Stimulated activated naive B cell treated with anti-CD40 and anti-IgM and Interleukin-4, amounts not matched to agents 10 μg/mL and 1 μg/mL and 100 μg/mL, for 72 hours (primary cell): ENCODE data around the gene OCRL.

ENCODE experiments used
- ATAC-seq, 2 donors: fragments of 150-1000 bp; cut with Tn5 transposase; replicated peaks; 2 replicates each; pipeline ENCODE4 v1.10.0; 2021; ENCODE audit warnings: moderate library complexity in 1 of 2
- DNase-seq: peaks from one replicate; pipeline ENCODE4 v3.0.0; 2021
- H3K27ac Mint-ChIP-seq: one replicate; pipeline ENCODE4 v1.8.0; 2022; ENCODE audit warnings: mild to moderate bottlenecking, mixed read lengths
- H3K27me3 Mint-ChIP-seq, 2 donors: one replicate each; pipeline ENCODE4 v1.8.0; 2022; ENCODE audit warnings: mixed read lengths in 2 of 2
- H3K36me3 Mint-ChIP-seq, 2 donors: one replicate each; pipeline ENCODE4 v1.8.0; 2022; ENCODE audit warnings: mixed read lengths in 2 of 2, mild to moderate bottlenecking in 1 of 2
- H3K4me1 Mint-ChIP-seq, 2 donors: one replicate each; pipeline ENCODE4 v1.8.0; 2022; ENCODE audit warnings: mixed read lengths in 2 of 2, mild to moderate bottlenecking in 1 of 2
- H3K4me3 Mint-ChIP-seq, 2 donors: one replicate each; pipeline ENCODE4 v1.8.0; 2022; ENCODE audit warnings: mild to moderate bottlenecking in 2 of 2, mixed read lengths in 2 of 2, moderate library complexity in 1 of 2
- H3K9me3 Mint-ChIP-seq, 2 donors: one replicate each; pipeline ENCODE4 v1.8.0; 2022; ENCODE audit warnings: mixed read lengths in 2 of 2, mild to moderate bottlenecking in 1 of 2

OCRL gene

DNA sequence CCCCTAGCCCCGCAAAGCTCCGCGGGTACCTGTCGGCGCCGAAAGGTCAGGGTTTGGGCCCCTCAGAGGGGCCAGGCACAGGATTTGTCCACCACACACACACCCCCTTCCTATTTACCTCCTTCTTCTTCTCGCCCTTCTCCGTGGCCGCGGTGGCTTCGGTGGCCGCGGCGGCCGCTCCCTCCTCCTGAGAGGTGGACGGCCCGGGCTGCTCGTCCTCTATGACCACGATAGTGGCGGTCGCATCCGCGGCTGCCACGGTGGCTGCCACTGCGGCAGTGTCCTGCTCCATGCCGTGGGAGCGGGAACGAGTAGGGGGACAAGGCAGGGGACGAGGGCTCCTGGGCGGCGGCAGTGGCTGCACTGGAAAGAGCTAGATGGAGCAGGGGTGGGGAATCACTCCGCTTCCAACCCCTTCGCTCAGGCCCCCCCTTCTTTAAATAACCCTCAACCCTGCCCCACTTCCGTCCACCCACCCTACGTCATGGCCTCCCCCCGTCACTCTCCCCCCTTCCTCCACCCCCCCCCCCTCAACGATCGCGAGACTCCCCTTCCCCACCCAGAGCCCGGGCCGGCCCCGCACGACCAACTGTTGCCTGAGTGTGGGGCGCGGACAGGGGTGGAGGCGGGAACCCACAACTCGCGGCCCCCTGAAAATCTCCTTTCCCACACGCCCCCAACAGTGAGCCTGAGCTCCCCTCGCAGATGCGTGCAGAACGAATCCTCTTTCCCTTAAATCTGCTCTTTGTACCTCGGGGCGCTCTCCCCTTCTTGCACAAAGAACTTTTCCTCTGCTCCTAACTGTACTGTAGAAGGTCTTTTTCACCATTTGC lies 16.8 kb upstream of the OCRL start, which contains the start of gene SMARCA1:
SMARCA1 (minus strand) TSS at position 412 of the 833 bp plus-strand sequence; CDS start at position 292, 120 bp downstream.
- no peak for DNase-seq
- Mint-ChIP-seq H3K27ac (peak within 1 kb of the TSS; percentile 31), H3K4me1 (peaks cover 0 to 5% of the 10 kb centered on the region in 2 donors)

DNA sequence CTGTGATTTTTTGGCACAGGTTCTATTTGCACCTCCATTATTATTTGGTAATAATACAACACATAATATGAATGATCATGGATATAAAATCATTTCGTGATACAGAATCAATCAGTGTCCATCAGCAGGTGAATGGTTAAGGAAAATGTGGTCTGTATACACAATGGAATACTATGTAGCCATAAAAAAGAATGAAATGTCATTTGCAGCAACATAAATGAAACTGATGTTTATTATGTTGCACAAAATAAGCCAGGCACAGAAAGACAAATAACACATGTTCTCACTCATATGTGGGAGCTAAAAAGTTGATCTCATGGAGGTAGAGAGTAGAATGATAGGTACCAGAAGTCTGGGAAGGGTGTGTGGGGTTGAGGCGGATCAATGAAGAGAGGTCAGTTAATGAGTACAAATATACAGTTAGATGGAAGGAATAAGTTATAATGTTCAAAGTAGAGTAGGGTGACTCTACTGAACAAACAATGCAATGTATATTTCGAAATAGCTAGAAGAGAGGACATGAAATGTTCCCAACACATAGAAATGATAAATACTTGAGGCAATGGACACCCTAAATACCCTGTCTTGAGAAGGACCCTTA lies 15.7 kb upstream of the OCRL start:
- Mint-ChIP-seq H3K9me3 (peaks cover 0 to 3% of the 10 kb centered on the region in 2 donors), H3K27me3 (peaks cover 9 to 18% of the 10 kb centered on the region in 2 donors), H3K27ac (no peak overlapping the region), H3K4me3 (no peak overlapping the region), H3K4me1 (peaks cover 0 to 5% of the 10 kb centered on the region in 2 donors), H3K36me3 (peaks cover 0 to 3% of the 10 kb centered on the region in 2 donors)
- no peak for DNase-seq
- ATAC-seq = no peak

More for the DNA sequence above, 16.8 kb upstream of the OCRL start, which contains the start of gene SMARCA1:
- peaks cover 0 to 3% of the 10 kb centered on the region in 2 donors for H3K9me3 Mint-ChIP-seq
- ATAC-seq = peak in 1 of 2 donors; percentile 25
- peaks cover 9 to 18% of the 10 kb centered on the region in 2 donors for H3K27me3 Mint-ChIP-seq
- H3K4me3 Mint-ChIP-seq = peak within 1 kb of the TSS; percentile 80 to 81
- H3K36me3 Mint-ChIP-seq = peaks cover 0 to 3% of the 10 kb centered on the region in 2 donors

DNA sequence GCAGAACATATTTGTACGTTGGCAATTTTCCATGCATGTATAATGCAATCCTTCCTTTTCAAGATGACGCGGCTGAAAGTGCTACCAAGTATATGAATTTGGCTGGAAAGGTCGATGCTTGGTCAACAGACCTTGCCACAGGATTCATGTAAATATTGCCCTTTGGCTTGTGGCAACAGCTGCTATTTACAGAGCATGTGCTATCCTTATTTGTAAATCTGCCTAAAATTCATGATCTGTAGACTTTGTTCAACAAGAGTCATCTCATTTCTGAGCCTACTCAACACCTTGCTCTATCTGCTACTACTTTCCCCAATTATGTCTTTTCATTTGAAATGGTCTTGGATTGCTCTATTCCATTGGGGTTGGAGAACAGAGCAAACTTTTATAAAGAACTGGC lies 14.9 kb upstream of the OCRL start:
- Mint-ChIP-seq H3K4me3 (no peak overlapping the region), H3K36me3 (peaks cover 0 to 3% of the 10 kb centered on the region in 2 donors), H3K27me3 (peaks cover 12 to 18% of the 10 kb centered on the region in 2 donors), H3K27ac (no peak overlapping the region), H3K4me1 (peaks cover 0 to 5% of the 10 kb centered on the region in 2 donors), H3K9me3 (peaks cover 0 to 3% of the 10 kb centered on the region in 2 donors)
- ATAC-seq (no peak), DNase-seq (no peak)

DNA sequence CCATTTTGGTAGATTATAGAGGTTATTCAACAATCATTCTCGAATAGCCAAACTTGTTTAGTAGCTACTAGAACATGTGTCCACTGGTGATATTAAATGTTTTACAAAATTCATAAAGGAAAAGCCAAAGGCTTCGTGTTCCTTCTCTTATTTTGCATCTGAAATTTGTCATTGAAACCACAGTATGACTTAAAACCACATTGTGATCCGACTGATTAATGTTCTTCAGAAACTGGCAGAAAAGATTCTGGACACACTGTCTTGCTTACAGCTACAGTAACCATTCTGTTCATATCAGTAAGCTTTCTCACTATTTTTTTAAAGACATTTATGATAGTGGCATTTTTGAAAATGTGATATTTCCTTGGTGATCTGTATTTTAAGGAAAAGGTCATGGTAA lies 14.2 kb upstream of the OCRL start:
- H3K4me1 Mint-ChIP-seq = peaks cover 0 to 5% of the 10 kb centered on the region in 2 donors
- peaks cover 12 to 18% of the 10 kb centered on the region in 2 donors for H3K27me3 Mint-ChIP-seq
- no peak overlapping the region for H3K27ac Mint-ChIP-seq

DNA sequence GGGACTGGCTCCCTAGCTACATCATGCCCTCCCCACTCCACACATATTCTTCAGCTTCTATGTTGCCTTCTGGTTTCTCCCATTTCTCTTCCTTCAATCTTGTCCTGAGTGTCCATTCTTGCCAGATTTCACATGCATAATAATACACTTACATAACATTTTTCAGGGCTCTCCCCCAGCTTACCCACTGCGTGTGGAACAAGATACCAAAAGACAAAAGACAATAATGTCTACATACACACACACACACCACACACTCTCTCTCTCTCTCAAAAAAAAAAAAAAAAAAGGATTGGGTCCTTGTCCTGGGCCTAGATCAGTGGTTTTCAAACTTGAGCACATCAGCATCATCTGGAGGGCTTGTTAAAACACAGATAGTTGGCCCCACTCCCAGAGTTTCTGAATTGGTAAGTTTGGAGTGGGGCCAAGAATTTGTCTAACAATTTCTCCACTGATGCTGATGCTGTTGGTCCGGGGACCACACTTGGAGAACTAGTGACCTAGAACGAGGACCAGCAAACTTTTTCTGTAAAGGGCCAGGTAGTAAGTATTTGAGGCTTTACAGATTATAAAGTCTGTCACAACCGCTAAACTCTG lies 10.3 kb upstream of the OCRL start:
- DNase-seq (no peak), ATAC-seq (no peak)
- Mint-ChIP-seq H3K36me3 (no peaks in the 10 kb centered on the region), H3K4me3 (no peak overlapping the region), H3K27me3 (peaks cover 0 to 3% of the 10 kb centered on the region in 2 donors), H3K27ac (no peak overlapping the region), H3K4me1 (no peaks in the 10 kb centered on the region), H3K9me3 (no peaks in the 10 kb centered on the region)

More for the DNA sequence above, 14.2 kb upstream of the OCRL start:
- no peak for DNase-seq
- ATAC-seq = no peak
- peaks cover 0 to 3% of the 10 kb centered on the region in 2 donors for H3K36me3 Mint-ChIP-seq
- H3K9me3 Mint-ChIP-seq = peaks cover 0 to 3% of the 10 kb centered on the region in 2 donors
- no peak overlapping the region for H3K4me3 Mint-ChIP-seq

DNA sequence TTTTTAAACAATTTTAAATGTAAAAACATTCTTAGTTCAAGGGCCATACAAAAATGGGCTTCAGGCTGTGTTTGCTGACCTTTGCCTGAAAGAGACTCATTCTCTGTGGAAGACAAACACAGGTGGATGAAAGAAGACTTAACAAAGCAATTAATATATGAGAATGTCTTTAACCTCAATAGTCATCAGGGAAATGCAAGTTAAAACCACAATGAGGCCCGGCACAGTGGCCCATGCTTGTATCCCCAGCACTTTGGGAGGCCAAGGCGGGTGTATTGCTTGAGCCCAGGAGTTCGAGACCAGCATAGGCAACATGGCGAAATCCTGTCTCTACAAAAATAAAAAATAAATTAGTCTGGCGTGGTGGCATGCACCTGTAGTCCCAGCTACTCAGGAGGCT lies 9.6 kb upstream of the OCRL start:
- DNase-seq = no peak
- Mint-ChIP-seq H3K36me3 (no peaks in the 10 kb centered on the region), H3K9me3 (no peaks in the 10 kb centered on the region), H3K27me3 (peaks cover 0 to 3% of the 10 kb centered on the region in 2 donors), H3K4me3 (no peak overlapping the region), H3K27ac (no peak overlapping the region), H3K4me1 (no peaks in the 10 kb centered on the region)
- ATAC-seq = no peak

DNA sequence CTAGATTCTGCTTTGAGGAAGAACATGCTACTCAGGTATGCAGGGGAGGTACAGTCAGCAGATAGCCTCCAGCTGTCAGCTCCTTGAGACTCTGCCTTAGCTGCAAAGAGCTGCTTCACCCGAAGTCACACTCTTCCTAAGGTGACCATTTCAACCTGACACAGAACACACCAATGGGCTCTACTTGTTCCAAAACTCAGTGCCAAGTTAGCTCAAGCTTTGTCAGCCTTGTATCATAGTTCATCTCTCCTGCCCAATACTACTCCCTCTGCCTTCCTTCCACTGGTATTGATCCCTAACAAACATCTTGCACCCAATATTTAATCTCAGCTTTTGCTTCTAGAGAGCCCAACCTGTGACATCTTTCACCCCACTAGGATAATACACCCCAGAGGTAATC lies 8.9 kb upstream of the OCRL start:
- Mint-ChIP-seq H3K4me3 (no peak overlapping the region), H3K4me1 (no peaks in the 10 kb centered on the region), H3K27ac (no peak overlapping the region), H3K9me3 (no peaks in the 10 kb centered on the region), H3K36me3 (no peaks in the 10 kb centered on the region), H3K27me3 (peaks cover 0 to 3% of the 10 kb centered on the region in 2 donors)
- ATAC-seq = no peak
- no peak for DNase-seq

DNA sequence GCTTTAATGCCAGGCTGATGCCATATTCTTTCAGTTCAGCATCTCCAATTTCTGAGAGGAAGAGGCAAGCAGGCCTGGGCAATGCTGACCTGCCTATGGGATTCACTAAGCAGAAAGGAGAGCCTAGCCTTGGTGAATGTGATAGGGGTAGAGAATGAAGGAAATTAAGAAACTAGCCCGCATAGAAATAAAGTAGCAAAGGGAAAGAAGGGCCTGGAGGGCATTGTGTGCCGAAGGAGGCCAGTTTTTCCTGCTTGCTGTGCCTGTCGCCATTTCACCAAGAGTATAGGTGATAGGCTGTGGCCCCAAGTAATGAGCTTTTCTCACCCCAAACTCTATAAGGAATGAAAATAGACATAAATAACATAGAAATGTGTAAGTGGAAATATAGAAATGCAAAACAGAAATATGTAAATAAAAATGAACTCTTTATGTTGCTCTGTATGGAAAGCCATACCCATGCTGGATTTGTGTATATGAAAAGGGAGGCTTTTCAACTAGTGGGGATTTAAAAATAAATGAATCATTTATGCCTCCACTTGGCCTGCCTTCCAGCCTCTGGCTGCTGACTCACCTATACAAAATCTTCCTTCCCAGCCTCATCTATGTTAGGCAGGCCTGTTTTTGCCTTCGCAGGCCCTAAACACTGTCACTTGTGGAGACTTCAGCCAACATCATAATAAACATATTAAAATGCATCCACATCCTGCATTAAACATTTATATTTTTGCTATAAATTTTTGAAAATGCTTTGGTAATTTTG lies 5.1 kb upstream of the OCRL start:
- Mint-ChIP-seq H3K36me3 (no peaks in the 10 kb centered on the region), H3K9me3 (no peaks in the 10 kb centered on the region), H3K4me1 (peaks cover 1 to 7% of the 10 kb centered on the region in 2 donors), H3K27ac (no peak overlapping the region), H3K4me3 (no peak overlapping the region), H3K27me3 (peaks cover 5 to 13% of the 10 kb centered on the region in 2 donors)
- DNase-seq (no peak), ATAC-seq (no peak)

DNA sequence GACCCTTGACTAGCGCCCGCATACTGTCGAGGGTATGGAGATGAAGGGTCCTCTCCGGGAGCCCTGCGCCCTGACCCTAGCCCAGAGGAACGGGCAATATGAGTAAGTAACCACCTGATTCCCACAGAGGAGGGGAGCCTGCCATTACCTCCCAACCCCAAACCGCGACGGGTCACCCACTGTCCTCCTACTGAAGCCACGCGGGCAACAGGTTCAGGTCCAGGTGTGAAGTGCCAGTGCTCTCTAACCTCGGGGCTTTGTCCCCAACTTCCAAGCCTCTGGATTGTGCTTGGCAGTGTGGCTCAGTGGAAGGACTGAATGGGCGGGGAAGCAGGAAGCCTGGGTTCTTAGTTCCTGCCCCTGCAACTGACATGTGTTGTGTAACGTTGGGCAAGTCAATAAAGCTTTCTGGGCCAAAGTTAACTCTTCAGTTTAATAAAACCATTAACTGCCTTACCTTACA lies 694 bp downstream of the OCRL start:
- Mint-ChIP-seq H3K27me3 (peaks cover 5 to 13% of the 10 kb centered on the region in 2 donors), H3K36me3 (no peaks in the 10 kb centered on the region), H3K27ac (no peak overlapping the region), H3K9me3 (no peaks in the 10 kb centered on the region), H3K4me1 (peaks cover 1 to 7% of the 10 kb centered on the region in 2 donors), H3K4me3 (peak overlapping the region; percentile 64 to 76)
- DNase-seq (no peak), ATAC-seq (peak; percentile 52 to 54)

DNA sequence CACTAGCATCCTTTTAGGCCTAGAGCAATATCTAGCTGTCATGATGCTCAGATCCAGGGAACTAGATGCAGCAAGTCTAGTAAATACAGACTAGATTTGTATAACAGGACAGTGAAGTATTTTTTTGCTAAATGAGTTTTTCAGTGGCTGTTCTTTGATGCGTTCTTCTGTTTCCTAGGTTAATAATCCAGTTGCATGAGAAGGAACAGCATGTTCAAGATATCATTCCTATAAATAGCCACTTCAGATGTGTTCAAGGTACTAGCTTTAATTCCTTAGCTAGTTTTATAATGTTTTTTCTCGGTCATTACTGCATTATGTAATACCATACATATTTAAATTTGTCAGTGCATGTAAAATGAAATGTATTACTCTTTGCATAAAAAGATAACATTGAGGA lies 4.7 kb downstream of the OCRL start:
- DNase-seq (no peak), ATAC-seq (no peak)
- Mint-ChIP-seq H3K36me3 (no peaks in the 10 kb centered on the region), H3K27me3 (peaks cover 0 to under 1% of the 10 kb centered on the region in 2 donors), H3K4me3 (no peak overlapping the region), H3K27ac (no peak overlapping the region), H3K4me1 (peaks cover 0 to 7% of the 10 kb centered on the region in 2 donors), H3K9me3 (no peaks in the 10 kb centered on the region)

DNA sequence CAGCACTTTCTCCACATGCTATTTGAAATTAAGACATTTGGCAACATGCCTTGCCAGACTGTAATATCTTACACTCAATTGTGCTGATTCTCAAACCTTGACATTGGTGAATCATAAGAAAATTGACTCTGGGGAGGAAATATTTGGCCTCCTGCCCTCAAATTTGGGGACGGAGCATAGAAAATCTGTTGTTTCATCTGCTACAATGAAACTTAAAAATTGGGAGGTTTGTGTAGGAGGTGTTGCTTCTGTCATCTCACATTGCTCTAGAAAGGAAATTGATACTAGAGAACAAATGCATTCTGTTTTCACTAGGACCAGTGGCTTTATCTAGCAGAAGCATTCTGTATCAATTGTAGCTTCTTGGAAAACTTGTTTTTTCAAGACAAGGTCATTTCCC lies 5.3 kb downstream of the OCRL start:
- Mint-ChIP-seq H3K4me1 (peaks cover 0 to 6% of the 10 kb centered on the region in 2 donors), H3K4me3 (no peak overlapping the region), H3K9me3 (no peaks in the 10 kb centered on the region), H3K36me3 (no peaks in the 10 kb centered on the region), H3K27ac (no peak overlapping the region), H3K27me3 (no peaks in the 10 kb centered on the region)
- DNase-seq = no peak
- ATAC-seq = no peak

DNA sequence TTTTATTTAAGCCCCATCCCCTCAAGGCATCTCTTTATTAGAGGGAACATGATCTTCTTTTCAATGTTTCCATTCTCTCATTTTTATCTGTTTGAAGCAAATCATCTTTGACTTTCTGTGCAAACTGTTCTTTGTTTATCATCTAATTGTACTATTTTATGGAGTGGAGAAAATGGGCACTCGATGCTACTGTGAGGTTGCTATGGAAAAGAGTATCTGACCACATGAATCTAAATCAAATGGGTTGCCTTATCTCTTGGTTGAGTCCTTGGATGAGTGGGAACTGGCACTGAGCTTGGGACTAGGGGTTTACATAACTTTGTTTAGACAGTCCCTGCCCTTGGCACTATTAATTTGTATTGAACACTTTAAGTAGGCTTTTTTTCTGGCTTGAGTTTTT lies 9.1 kb downstream of the OCRL start:
- peaks cover 4% of the 10 kb centered on the region in 2 donors for H3K36me3 Mint-ChIP-seq
- H3K4me3 Mint-ChIP-seq = no peak overlapping the region
- no peak for ATAC-seq
- no peak overlapping the region for H3K27ac Mint-ChIP-seq
- H3K9me3 Mint-ChIP-seq = no peaks in the 10 kb centered on the region
- H3K4me1 Mint-ChIP-seq = peaks cover 1 to 6% of the 10 kb centered on the region in 2 donors
- H3K27me3 Mint-ChIP-seq = peaks cover 0 to 4% of the 10 kb centered on the region in 2 donors
- DNase-seq = no peak

DNA sequence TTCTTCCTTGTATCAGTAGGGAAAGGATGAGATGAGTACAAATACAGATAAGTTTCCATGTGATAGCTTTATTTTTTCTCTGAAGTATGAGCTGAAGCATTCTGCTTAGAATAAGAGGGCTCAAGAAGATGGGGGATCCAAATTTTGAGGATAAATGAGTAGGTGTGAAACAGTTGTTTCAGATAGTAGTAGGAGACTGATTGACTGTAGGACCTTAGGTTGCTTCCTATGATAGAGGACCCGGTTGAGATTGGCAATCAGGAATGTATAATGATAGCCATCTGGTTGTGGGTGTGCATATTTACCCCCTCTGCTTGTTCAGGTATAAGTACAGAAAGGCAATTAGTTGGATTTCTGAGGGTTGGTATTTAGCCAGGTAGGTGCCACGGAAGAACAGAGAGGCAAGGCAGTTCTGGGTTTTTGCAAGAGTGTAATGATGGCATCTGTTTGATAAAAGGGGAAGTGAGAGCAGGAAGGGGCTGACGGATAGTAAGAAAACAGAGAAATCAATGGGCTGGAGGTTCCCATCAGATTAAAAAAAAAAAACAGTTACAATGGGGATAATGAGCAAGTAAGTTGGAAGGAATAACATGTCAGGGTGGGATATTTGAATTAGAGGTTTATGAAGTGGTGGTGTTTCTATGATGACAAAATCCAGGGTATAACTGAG lies 13.7 kb downstream of the OCRL start:
- Mint-ChIP-seq H3K4me3 (no peak overlapping the region), H3K27me3 (peaks cover 0 to 4% of the 10 kb centered on the region in 2 donors), H3K9me3 (no peaks in the 10 kb centered on the region), H3K27ac (no peak overlapping the region), H3K36me3 (peaks cover 4 to 6% of the 10 kb centered on the region in 2 donors), H3K4me1 (peaks cover 0 to 1% of the 10 kb centered on the region in 2 donors)
- DNase-seq (peak; percentile 10), ATAC-seq (peak; percentile 96 to 97)
